GM19463 (cell line): Measurements from ENCODE around the gene ST3GAL3.
"Not testable (repeated sequence)": the region's sequence is repeated elsewhere in the genome, so short reads cannot be mapped to it uniquely, and the experiment has no call there.

Experiments used
- ATAC-seq: cut with Tn5 transposase; IDR thresholded peaks from one replicate; pipeline ENCODE4 v1.9.1; 2021; ENCODE audit warnings: mild to moderate bottlenecking, moderate library complexity; ENCODE audit not compliant: unreplicated experiment

The ST3GAL3 gene

DNA sequence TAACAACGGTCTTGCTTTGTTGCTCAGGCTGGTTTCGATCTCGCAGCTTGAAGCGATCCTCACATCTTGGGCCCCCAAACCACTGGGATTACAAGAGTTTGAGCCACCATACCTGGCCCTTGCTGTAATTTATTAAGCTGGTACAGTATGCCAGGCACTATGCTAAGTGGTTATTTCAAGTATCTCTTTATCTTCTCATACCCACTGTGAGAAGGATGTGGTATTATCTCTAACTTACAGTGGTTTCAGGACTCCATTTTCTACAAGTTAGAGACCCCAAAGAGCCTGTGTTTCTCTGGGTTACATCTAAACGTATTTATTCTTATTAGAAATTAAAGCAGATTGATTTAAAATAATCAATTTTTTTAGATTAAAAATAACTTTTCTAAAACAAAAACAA is 8.1 kb upstream of the ST3GAL3 start:
- no peak for ATAC-seq

DNA sequence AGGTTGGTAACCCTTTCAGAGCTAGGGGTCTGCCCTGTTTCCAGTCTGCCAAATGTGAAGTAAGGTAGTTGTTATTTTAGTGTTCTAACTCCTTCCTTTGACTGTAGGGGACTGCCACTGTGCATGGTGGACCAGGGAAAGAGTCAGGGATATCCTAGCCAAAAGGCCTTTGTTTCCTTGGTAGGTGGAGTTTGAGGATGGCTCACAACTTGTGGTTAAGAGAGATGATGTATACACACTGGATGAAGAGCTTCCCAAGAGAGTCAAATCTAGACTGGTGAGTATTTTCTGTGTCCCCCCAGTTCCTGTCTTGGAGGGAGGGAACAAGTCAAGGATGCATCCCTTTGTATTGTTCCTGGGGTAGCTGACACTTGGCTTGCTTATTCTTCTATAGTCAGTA is 3.5 kb upstream of the ST3GAL3 start:
- no peak for ATAC-seq

DNA sequence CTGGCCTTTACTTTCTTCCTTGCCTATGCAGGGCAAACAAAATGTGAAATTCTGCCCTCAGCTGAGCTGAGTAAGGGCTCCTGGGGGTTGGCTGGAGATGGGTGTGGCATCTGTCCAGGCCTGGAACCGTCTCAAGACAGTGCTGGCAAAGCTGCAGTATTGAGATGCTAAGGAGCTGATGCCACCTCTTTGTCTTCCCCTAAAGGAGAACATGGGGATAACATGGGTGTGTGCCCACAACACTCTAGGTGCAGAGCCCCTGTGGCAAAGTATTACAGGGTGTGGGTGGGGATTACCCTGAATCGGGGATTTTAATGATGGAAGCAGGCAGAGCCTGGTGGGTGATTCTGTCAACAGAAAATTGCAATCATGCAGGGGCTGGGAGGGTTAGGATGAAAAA is 2.5 kb upstream of the ST3GAL3 start:
- no peak for ATAC-seq

DNA sequence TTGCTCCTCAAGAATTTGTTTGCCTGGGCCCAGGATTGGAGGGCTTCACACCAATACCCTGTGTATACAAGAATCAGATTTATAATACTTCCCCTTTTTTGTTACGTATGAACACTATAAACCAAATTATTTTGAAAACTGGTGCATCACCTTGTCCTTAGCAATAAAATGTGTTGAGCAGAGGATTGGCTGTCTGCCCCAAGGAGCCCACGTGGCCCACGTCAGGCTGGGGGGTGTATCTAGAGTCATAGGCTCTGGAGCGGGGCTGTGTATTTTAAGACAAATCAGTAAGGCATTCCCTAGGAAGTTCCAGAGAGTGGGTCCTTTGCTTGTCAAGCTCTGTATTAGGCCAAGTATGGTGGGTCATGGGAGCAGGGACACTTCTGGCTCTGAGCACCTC is 2.0 kb upstream of the ST3GAL3 start:
- ATAC-seq: no peak

DNA sequence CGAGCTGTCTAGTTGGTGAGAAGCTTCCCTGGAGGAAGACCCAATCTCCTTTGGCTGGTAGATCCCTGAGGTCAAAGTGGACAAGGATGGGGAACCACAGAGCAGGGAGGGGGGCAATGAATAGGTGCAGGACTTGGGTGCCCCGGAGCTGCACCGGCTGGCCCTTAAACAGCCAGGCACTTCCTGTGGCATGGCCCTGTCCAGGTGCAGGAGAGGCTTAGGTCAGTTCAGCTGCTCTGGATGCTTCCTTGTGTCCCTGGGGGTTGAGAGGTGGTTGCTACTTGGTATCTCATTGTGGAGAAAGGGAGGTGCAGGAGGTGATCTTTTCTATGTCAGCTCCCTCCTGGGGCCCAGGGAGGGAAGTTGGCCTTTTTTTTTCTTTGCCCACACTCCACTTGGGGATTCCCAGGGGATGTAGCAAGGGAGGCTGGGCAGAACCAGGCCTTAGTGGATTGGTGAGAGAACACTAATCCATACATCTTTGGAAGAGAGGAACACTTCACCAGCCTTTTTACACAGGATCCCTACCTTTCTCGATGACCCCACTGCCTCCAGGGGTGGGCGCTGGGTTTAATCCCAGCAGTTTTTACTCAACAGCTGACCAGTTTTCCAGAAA is 1.2 kb upstream of the ST3GAL3 start:
- no peak for ATAC-seq

DNA sequence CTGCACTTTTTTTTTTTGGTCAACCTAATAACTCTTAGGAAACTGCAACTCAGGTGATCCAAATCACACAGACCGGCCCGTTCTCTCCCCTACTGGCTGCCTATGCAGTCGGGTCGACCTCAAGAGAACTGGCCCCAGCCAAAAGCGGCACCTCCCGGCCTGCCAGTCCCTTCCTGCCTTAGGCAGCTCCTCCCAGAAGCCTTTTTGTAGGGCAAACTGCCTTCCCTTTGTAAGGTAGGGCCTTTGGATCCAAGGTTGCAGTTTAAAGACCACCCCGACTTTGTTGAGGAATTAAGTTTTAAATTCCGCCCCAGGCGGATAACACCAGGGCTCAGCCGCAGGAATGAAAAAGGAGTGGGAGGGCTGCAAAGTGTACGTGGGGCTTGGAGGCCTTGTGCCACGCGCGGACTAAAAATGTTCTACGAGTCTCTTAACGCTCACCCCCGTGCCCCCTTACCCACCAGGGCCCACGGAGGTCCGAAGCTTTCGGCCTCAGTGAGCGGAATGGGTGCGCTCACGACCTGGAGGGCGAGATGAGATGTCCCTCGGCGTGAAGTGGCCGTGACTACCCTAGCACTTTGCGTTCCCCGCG is 642 bp upstream of the ST3GAL3 start:
- no peak for ATAC-seq

DNA sequence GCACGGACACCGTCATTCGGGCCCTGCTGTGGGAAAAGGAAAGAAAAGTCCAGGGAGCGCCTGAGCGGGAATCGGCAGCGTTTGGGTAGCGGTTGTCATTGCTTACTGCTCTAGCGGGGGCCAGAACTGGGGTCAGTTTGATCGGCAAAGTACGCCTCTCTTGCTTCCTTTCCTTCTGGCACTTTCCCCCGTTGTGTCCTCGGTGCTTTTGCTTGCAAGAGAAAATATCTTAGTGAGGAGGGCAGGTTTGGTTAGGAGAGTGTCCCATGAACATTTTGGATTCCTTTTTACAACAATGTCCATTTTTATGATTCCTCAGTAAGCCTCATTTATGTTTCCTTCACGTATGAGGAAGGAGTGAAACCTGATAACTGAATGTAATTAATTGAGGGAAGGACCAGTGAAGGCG is 670 bp downstream of the ST3GAL3 start:
- ATAC-seq: no peak

DNA sequence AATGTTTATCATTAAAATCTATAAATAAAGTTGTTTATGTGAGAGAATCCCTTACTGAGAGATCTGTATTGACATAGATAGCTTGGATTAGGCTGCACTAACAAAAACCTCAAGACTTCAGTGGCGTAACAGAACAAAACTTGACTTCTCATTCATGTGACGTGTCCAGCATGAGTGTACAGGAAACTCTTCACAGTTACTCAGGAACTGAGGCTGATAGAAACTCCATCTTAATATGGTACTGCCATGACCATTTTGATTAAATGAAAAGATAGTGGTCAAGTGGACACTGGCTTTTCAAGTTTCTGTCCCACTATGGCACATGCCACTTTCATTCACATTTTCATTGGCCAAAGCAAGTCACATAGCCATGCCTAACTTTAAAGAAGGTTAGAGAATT is 3.7 kb downstream of the ST3GAL3 start:
- no peak for ATAC-seq

DNA sequence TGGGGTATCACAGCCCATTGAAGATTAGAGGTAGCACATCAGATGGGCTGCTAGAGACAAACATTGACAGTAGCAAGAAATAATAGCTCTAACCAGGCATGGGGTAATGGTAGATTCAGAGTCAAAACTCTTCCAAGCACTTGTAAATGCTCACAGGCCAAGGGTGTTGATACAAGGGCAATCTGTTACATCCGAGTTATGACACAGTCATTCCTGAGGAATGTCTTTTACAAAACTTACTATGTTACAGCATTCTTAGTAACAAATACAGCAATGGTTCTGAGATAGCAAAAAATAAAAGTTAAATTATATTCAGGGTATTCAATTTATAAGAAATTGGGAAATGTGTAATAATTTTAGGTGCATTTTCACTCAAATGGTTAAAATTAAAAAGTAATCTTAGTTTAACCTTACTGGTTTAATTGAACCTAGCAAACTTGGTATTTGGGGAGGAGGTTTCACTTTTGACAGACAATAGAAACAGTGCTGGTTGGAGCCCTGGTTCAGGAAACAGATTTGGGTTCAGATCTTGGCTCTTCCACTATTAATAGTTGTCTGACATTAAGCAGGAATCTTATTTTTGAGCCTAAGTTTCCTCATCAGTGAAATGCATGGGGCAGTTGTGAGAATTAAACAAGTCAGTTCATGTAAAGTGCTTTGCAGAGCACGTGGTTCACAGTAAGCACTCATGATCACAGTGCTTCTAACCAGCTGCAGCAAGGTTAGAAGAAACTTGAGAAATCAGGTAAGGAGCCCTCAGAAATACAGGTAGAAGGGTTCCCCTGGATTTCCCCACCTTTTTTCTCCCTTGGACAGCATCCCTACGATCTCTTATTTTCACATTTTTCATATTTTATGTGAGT is 4.4 kb downstream of the ST3GAL3 start:
- ATAC-seq: no peak

DNA sequence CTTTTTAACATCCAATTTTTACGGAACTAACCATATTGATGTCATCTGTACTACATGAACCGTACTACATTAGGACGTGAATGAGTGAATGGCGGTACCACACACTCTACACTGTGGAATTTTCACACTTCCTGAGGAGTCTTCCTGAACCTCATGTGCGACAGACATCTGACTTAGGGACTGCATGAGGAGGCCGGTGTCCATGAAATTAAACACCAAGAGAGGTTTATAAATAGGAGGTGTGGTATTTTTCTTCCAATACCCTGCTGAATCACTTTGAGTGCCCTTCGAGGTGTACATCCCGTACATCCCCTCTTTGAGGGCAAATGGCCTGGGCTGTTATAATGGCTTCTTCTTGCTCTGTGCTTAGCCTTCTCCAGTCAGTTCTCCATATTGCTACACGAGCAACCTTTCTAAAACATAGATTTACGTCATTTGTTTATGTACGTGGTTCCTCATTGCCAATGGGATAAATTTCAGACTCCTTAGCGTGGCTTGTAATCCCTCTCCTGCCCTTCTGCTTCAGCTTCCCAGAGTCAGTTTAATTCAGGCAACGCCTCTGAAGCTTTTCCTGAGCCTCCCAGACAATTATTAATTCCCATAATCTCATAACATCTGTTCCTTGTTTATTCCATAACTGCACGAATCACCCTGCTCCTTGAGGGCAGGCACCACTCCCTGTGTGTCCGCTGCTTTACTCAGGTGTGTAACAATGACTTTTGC is 9.4 kb downstream of the ST3GAL3 start:
- no peak for ATAC-seq

DNA sequence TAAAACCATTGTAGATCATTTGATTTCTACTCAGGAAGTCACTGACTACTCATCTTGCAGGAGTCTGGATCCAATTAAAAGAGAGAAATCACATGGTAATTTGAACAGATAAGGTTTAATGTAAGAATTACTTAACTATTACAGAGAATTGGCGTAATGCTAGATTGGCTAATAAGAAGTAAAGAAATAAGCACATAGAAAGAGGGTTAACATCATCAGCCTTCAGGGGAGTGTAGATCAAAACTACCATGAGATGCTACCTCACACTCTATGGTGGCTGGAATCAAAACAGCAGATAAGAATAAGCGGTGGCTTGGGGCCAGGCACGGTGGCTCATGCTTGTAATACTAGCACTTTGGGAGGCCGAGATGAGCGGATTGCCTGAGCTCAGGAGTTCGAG is 11.7 kb downstream of the ST3GAL3 start:
- no peak for ATAC-seq

DNA sequence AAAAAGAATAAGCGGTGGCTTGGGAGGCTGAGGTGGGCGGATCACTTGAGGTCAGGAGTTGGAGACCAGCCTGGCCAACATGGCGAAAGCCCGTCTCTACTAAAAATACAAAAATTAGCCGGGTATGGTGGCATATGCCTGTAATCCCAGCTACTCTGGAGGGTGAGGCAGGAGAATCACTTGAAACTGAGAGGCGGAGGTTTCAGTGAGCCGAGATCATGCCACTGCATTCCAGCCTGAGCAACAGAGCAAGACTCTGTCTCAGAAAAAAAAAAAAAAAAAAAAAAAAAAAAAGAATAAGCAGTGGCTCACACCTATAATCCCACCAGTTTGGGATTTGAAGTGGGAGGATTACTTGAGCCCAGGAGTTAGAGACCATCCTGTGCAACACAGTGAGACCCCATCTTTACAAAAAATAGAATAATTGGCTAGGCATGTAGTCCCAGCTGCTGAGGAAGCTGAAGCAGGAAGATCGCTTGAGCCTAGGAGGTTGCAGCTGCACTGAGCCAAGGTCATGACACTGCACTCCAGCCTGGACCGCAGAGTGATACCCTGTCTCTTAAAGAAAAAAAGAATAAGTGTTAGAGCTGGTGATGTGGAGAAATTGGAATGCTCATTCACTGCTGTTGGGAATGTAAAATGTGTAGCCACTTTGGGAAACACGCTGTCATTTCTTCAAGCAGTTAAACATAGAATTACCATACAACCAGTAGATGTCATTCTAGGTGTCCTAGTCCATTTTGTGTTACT is 12.5 kb downstream of the ST3GAL3 start:
- not testable (repeated sequence) for ATAC-seq

DNA sequence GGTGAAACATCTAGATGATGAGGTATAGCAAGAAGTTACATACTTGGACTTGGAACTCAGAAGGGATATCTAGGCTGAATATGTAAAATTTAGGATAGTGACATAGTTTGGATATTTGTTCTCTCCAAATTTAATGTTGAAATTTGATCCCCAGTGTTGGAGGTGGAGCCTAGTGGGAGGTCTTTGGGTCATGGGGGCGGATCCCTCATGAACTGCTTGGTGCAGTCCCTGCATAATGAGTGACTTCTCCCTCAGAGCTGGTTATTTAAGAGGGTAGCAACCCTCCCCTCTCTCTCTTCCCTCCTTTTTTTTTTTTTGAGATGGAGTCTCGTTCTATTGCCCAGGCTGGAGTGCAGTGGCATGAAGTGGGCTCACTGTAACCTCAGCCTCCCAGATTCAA is 15.5 kb downstream of the ST3GAL3 start:
- ATAC-seq: no peak

DNA sequence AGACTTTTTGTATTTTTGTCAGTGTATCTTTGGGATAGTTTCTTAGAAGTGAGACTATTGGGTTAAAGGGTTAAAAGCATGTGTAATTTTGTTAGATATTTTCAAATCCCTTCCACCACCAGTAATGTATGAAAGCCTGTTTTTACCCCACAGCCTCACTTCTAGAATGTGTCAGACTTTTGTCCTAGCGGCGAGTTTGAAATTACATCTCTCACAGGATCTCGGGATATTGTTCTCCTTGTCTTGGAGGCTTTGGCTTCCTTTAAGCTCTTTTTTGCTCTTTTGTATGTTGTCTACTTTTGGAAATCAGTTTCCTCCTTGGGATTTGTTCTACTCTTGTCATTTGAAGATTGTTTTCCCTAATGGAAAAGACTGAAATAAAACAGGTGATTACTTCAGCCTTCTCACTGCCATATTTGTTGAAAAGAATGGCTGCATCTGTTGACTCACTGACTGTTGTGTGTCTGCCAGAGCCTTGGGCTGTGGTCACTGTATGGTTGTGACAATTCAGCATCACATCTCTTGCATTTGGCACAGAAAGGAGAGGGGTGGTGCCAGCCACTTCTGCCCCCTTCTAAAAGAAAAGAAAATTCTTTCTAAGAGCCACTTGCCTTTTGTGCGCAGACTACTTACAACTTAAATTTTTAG is 22.6 kb downstream of the ST3GAL3 start:
- ATAC-seq: no peak

DNA sequence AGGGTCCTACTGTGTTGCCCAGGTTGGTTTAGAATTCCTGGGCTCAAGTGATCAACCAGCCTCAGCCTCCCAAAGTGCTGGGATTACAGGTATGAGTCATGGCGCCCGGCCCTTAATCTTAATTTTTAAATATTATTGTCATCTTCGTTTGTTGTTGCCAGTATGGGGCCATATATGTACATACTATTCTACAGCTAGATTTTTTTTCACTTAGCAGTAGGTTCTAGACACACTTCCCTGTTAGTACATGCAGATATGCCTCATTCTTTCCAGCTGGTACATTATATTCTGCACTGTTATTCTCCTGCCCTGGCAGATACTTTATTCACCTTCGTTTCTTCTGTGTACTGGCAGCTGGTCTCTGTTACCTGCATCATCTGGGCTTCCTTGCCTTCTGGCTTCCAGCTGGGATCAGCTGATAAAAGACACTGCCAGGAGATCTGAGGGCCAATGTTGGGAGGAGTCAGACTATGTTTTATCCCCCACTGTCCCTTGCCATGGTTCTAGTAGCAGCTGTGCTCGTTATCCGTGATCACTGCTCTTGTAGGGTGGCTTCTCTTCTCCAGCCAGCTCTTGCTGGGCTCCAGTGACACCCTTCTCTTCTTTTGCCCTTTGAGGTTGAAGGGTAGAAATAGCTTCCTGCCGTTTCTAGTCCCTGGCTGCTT is 24.7 kb downstream of the ST3GAL3 start:
- no peak for ATAC-seq

DNA sequence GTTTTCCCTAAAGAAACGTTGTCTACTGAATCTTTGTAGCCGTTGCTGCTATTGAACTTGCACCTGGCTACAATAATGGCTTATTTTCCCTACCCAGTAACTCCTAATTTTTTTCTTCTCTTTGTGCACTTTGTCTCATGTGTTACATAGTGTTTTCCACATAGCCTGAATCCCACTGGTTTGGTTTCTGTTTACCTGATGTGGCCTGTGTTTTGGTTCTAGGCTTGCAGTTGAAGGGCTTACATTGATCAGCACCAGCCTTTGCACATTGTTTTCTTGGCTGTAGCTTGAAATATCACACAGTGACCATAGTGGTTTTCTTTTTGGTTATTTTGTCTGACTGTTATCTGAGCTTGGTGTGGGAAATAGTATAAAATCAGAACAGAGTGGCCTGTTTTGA is 29.5 kb downstream of the ST3GAL3 start:
- no peak for ATAC-seq

DNA sequence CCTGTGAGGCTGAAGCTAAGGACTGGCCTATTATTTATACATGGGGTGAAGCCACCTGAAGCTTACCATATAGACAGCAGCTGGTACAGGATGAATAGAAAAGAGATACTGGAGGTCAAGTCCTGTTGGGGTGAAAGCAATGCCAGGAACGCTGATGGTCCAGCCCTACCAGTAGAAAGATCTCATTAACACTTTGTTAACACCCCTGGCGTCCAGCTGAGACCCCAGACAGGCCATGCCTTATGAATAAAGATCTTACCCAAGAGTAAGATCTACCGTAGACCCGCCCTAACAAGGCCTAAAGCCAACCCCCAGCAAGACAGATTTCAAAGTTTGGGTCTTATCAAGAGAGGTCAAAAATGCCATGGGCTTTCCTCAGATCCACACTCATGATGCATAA is 34.7 kb downstream of the ST3GAL3 start:
- no peak for ATAC-seq

DNA sequence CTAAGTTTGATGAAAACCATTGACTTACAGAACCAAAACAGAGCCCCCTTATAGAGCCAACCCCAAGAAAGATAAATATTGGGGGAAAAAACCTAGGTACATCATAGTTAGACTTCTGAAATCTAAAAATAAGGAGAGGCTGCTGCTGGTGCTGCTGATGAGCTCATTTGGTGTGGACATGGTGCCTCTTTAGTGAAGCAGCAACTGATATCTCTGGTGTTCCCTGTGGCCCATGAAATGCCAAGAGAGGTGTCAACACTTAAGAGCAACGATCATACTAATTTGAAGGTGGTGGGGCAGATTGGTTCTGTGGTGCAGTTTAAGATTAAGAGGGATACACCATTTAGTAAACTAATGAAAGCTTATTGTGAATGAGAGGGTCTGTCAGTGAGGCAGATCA is 35.9 kb downstream of the ST3GAL3 start:
- no peak for ATAC-seq

DNA sequence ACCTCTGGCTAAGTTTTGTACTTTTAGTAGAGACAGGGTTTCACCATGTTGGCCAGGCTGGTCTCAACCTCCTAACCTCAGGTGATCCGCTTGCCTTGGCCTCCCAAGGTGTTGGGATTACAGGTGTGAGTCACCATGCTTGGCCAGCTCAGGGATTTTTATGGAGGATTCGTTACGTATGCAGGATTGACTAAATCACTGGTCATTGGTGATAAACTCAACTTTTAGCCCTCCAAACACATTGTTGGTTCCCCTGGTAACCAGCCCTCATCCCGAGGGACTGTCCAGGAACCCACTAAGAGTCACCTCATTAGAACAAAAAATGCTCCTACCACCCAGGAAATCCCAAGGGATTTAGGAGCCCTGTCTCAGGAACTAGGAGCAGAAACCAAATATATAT is 40.4 kb downstream of the ST3GAL3 start:
- no peak for ATAC-seq

DNA sequence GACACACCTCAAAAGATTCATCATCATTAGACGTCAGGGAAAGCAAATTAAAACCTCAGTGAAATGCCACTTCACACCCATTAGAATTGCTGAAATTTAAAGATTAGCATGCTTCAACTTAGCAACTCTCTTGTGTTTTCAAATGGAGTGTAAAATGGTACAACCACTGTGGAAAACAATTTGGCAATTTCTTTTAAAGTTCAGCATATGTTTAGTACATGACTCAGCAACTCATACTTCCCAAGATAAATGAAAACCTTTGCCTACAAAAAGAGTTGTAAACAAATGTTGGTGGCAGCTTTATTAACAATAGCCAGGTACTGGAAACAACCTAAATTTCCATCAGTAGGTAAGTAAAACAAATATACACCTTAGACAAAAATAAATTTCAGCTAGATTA is 42.7 kb downstream of the ST3GAL3 start:
- ATAC-seq: no peak
